HL-60 (cell line): ENCODE measurements around the gene TMEM95.

Experiments used
- DNase-seq, 2 experiments: peaks; one replicate each; pipeline ENCODE4 v3.0.0-alpha.2; 2010 to 2020; ENCODE audit warnings: low read depth in 1 of 2, low spot score in 1 of 2
- H3K27ac ChIP-seq: fragments of 250-450 bp; sonication (Bioruptor Pico); replicated peaks from 2 replicates; pipeline ENCODE4 v1.5.1; 2020; ENCODE audit warnings: mild to moderate bottlenecking, moderate library complexity
- H3K27me3 ChIP-seq: fragments of 250-450 bp; sonication (Bioruptor Pico); 2 replicates; pipeline ENCODE4 v1.5.1; 2021; ENCODE audit warnings: mild to moderate bottlenecking, moderate library complexity; ENCODE audit not compliant: insufficient read depth, poor library complexity, severe bottlenecking
- H3K4me3 ChIP-seq: replicated peaks from 2 replicates; pipeline ENCODE4 v1.5.1; 2011; ENCODE audit warnings: mild to moderate bottlenecking, control low read depth, low read length; ENCODE audit not compliant: insufficient read depth
- CTCF ChIP-seq: IDR thresholded peaks from one replicate; pipeline ENCODE4 v1.5.1; 2011; ENCODE audit warnings: low read length, control low read depth, inconsistent platforms; ENCODE audit not compliant: insufficient read depth
- GABPA ChIP-seq: IDR thresholded peaks from 2 replicates; pipeline ENCODE4 v1.6.1; 2012; ENCODE audit warnings: low read depth
- POLR2AphosphoS5 ChIP-seq: IDR thresholded peaks from 2 replicates; pipeline ENCODE4 v1.6.1; 2012; ENCODE audit warnings: low read depth
- SPI1 ChIP-seq: IDR thresholded peaks from 2 replicates; pipeline ENCODE4 v1.6.1; 2012; ENCODE audit warnings: low read depth, mild to moderate bottlenecking, borderline replicate concordance
- TF ChIP-seq, protein P1 (sequence below): IDR thresholded peaks from 2 replicates; pipeline ENCODE4 v1.6.1; 2012; ENCODE audit warnings: low read depth; ENCODE audit not compliant: insufficient replicate concordance

TMEM95 gene

GRCh38 chr17:7369825-7370224 lies 14.9 kb downstream of the TMEM95 start:
- TF ChIP-seq CTCF (no peak), GABPA (no peak), SPI1 (no peak), POLR2AphosphoS5 (no peak)
- TF ChIP-seq, protein P1, sequence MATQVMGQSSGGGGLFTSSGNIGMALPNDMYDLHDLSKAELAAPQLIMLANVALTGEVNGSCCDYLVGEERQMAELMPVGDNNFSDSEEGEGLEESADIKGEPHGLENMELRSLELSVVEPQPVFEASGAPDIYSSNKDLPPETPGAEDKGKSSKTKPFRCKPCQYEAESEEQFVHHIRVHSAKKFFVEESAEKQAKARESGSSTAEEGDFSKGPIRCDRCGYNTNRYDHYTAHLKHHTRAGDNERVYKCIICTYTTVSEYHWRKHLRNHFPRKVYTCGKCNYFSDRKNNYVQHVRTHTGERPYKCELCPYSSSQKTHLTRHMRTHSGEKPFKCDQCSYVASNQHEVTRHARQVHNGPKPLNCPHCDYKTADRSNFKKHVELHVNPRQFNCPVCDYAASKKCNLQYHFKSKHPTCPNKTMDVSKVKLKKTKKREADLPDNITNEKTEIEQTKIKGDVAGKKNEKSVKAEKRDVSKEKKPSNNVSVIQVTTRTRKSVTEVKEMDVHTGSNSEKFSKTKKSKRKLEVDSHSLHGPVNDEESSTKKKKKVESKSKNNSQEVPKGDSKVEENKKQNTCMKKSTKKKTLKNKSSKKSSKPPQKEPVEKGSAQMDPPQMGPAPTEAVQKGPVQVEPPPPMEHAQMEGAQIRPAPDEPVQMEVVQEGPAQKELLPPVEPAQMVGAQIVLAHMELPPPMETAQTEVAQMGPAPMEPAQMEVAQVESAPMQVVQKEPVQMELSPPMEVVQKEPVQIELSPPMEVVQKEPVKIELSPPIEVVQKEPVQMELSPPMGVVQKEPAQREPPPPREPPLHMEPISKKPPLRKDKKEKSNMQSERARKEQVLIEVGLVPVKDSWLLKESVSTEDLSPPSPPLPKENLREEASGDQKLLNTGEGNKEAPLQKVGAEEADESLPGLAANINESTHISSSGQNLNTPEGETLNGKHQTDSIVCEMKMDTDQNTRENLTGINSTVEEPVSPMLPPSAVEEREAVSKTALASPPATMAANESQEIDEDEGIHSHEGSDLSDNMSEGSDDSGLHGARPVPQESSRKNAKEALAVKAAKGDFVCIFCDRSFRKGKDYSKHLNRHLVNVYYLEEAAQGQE: no peak
- Histone ChIP-seq H3K27ac (no peak overlapping the region), H3K27me3 (no peaks in the 10 kb centered on the region), H3K4me3 (no peak overlapping the region)
- no peak for DNase-seq

DNA sequence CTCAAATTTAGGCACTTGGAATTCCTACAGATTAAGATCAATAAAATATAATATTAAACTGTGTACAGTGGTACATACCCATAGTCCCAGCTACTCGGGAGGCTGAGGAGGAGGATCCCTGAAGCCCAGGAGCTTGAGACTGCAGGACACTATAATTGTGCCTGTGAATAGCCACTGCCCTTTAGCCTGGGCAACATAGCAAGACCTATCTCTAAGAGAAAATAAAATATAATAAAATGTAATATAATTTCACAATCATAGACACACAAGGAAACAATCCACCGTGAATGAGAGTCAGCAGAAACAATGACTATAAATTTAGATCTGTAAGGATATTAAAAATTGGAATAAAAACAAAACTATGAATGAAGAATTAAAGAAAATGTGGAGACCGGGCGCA lies 15.9 kb downstream of the TMEM95 start:
- H3K27me3 ChIP-seq: no peaks in the 10 kb centered on the region
- TF ChIP-seq CTCF (no peak), SPI1 (no peak), POLR2AphosphoS5 (no peak)
- no peak overlapping the region for H3K27ac ChIP-seq
- DNase-seq: no peak
- no peak overlapping the region for H3K4me3 ChIP-seq

DNA sequence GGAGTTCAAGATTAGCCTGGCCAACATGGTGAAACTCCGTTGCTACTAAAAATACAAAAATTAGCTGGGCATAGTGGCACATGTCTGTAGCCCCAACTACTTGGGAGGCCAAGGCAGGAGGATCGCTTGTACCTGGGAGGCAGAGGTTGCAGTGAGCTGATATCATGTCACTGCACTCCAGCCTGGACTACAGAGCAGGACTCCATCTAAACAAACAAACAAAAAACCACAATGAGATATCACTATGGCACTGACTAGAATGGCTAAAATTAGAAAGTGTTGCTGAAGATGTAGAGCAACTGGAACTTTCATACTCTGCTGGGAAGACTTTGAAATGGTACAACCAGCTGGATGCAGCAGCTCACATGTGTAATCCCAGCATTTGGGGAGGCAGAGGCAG lies 19.4 kb downstream of the TMEM95 start:
- no peak overlapping the region for H3K4me3 ChIP-seq
- no peak for DNase-seq
- TF ChIP-seq POLR2AphosphoS5 (no peak), CTCF (no peak), GABPA (no peak), SPI1 (no peak)
- TF ChIP-seq, protein P1: no peak

DNA sequence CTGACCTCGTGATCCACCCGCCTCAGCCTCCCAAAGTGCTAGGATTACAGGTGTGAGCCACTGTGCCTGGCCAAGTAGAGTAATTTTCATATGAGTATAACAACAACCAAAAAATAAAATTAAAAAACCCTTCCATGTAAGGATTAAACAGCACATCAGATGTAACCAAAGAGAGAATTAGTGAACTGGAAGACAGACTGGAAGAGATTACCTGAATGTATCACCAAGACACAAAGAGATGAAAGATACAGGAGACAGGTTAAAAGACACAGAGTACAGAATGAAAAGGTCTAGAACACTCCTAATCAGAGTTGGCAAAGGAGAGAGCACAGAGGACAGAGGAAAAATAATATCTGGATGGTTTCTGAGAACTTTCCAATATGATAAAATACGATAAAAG lies 24.2 kb downstream of the TMEM95 start:
- no peak for DNase-seq
- Histone ChIP-seq H3K4me3 (no peak overlapping the region), H3K27ac (no peak overlapping the region), H3K27me3 (no peaks in the 10 kb centered on the region)
- TF ChIP-seq CTCF (no peak), POLR2AphosphoS5 (no peak), GABPA (no peak), SPI1 (no peak)
- TF ChIP-seq, protein P1: no peak

More for the DNA sequence above, 19.4 kb downstream of the TMEM95 start:
- Histone ChIP-seq H3K27ac (no peak overlapping the region), H3K27me3 (no peaks in the 10 kb centered on the region)
